ENCODE measurements around the gene TMEM9B. TPM values are rescaled to one million over a fixed set of nuclear protein-coding genes. Genes with fewer than 3 reads are reported as not detected.
"Not testable (repeated sequence)": the region's sequence is repeated elsewhere in the genome, so short reads cannot be mapped to it uniquely, and the experiment has no call there.

TMEM9B gene
- 23.5 and 24.4 TPM in 2 replicates for total RNA-seq (2014; rRNA removed; shearing (Covaris generic))

DNA sequence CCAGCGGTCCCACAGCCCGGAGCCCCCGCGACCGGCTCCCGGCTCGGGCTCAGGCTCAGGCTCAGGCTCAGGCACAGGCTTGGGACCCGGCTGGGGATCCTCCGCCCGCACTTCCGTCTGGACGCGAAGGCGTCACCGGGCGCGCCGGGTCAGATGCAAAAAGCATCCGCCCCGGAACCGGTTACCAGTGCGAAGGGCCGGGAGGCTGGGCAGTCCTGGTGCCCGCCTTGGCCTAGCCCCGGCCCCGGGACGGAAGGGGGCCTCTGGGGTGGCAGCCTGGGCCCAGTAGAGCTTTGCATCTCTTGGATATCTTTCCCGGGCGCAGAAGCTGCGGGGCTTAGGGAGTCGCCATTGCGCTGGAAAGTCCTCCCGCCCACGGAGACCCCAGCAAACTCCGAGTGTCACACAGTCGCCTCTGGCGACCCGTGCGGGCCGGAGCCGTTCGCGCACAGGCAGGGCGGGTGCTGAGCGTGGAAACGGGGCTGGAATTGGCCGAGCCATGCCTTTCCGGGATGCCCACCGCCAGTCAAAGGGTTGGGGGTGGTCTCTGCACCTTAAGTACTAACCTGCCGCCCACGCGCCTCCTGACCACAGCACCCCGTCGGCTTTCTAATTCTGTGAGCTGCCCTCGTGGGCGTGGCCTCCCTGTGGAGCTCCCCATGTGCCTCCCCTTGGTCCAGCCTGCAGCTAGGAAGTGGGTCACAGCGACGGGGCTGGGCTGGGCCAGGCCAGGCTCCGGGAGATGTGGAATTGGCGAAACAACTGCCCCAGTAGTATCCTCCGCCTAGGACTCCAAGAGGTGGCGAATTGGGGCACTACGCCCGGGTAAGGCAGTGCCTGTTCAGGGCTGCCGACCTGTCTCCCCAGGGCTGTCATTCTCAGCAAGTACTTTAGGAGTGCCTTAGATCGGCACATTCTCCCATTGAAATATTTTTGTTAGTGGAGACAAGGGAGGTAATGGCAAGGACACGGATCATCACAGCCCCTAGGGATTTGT, at the start of gene TMEM9B:
TMEM9B (minus strand) TSS at position 119 of the 997 bp plus-strand sequence. CDS start 129 bp downstream, outside the sequence.
- DNase-seq (ENCODE audit: low spot score): peak; percentile 96

DNA sequence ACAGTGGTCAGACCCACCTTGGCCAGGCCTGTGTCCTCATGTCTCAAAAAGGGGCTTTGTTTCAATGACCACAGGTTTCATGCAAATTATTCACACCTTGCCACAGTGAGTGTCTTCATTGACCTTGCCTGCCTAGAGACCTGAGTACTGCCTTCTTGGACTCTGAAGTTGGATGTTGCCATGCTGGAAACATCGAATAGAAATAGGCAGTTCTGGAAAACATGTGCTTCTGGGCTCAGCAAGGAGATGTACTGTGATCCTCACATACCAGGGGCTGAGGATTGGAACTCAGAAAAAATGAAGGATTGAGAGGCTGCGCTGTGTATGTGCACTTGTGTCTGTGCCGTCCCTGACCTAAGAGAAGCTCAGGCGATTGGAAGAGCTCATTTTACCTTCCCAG, 49.1 kb upstream of the TMEM9B start:
- DNase-seq (ENCODE audit: low spot score): no peak

DNA sequence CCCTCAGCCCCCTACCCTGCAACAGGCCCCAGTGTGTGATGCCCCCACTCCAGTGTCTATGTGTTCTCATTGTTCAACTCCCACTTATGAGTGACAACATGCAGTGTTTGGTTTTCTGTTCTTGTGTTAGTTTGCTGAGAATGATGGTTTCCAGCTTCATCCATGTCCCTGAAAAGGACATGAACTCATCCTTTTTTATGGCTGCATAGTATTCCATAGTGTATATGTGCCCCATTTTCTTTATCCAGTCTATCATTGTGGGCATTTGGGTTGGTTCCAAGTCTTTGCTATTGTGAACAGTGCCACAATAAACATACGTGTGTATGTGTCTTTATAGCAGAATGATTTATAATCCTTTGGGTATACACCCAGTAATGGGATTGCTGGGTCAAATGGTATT, 45.3 kb upstream of the TMEM9B start:
- not testable (repeated sequence) for DNase-seq (ENCODE audit: low spot score)

DNA sequence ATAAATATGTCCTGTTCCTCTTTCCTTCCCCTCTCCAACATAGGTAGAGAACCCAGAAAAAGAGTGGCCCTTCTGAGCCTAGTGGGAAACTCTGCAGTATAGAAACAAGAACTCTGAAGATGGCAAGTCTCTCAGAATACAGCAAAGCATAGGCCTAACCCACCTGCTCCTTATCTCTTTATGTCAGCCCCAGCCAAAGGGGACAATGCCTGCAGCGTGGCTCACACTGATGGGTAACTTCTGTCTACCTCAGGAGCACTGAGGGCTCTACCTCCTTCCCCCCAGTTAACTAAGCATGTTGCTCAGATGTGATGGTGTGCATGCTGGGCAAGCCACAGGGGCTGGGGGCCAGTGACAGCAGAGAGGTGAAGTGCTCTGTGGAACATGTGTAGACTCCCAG, 44.4 kb upstream of the TMEM9B start:
- no peak for DNase-seq (ENCODE audit: low spot score)

DNA sequence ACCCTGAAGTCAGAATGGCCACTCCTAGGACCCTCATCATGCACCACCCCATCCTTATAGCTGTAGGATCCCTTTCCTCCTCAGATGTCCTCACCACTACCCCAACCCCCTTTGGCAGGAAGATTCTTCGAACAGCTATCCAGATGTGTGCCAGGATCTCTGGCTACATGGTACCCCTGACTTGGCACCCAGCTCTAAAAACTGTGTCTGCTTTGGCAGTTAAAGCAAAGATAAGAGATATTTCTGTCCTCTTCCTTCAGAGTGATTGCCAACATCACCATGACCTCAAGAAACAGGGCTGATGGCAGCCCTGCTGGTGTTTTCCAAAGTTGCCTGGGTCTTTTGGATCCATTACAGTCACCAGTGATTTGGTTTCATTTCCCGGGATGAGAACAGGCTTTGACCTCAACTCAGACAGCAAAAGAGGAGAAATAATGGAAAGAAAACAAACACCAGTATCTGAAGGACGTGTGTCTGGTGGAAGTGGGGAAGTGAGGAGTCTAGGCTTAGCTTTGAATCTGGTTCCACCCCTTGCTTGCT, 43.8 kb upstream of the TMEM9B start:
- no peak for DNase-seq (ENCODE audit: low spot score)

DNA sequence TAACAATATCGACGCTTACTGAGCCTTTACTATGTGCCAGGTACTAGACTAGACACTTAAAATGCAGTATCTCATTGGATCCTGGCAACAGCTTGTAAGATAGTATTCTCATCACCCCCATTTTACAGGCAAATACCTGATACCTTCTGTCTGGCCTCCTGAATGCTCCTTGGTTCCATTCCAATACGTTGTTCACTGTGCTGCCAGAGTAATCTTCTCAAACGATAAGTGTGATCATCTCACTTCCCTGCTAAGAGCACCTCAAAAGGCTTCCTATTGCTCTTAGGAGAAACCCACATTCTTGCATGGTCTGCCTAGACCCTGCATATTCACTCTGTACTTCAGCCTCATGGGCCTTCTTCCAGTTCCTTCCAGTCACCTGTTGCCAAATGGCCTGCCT, 40.8 kb upstream of the TMEM9B start:
- no peak for DNase-seq (ENCODE audit: low spot score)

DNA sequence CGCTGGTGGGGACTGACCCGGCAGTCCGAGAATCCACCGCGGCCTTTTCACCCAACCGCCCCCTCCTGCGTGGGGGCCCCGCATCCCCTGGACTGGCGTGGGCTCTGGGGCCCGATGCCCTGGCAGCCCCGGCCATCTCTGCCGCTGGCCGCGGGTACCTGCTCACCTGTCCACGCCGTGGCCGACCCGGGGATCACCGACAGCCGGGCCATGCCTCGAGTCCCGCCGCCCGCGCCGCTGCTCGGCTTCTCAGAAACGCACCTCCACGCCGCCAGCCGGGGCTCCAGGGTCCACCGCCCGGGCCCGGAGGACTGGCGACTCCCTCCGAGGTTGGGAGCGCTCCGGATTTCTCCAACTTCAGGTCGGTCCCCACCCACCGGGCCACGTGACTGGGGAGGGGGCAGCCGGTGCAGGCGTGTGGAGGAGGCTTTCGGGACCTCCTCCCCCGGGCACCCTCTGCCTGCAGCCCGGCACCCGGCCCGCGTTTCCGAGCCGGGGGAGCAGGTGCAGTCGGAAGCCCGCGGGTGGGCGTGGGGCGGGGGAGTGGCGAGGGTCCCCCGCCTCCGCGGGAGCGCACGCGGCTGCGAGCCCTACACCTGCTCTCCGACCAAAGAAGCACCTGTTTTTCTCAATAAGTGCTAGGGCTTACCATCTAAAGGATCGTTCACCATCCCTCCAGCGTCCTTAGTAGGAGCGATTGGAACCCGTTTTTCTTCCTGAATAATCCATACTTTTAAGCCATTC, 40.1 kb upstream of the TMEM9B start:
- DNase-seq (ENCODE audit: low spot score): no peak

DNA sequence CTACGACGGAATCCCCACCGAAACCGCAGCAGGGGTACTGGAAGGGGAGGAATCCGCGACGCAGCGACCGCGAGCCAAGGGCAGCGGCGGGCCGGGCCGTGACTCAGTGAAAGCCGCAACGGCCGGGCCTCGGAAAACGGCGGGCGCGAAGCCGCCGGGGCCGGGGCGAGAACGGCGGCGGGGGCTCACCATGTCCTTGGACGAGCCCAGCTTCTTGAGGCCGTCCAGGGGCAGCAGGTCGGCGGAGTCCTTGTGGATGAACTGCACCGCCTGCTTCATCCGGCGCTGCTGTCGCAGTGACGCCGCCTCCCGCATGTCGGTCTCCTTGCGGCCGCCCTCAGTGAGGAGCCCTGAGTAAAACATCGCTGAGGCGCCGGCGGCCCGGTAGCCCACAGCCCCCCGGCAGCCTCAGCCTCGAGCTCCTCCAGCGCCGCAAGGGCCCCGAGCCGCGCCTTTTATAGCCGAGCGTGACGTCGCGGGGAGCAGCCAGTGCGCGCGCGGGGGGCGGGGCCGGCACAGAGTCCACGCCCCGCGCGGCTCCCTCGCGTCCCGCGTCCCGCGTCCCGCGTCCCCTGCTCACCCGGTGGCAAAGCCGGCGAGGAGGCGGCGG, 39.4 kb upstream of the TMEM9B start, which contains the start of gene NRIP3:
NRIP3 (minus strand) TSS at position 429 of the 610 bp plus-strand sequence; CDS start at position 363, 66 bp downstream.
- no peak for DNase-seq (ENCODE audit: low spot score)

DNA sequence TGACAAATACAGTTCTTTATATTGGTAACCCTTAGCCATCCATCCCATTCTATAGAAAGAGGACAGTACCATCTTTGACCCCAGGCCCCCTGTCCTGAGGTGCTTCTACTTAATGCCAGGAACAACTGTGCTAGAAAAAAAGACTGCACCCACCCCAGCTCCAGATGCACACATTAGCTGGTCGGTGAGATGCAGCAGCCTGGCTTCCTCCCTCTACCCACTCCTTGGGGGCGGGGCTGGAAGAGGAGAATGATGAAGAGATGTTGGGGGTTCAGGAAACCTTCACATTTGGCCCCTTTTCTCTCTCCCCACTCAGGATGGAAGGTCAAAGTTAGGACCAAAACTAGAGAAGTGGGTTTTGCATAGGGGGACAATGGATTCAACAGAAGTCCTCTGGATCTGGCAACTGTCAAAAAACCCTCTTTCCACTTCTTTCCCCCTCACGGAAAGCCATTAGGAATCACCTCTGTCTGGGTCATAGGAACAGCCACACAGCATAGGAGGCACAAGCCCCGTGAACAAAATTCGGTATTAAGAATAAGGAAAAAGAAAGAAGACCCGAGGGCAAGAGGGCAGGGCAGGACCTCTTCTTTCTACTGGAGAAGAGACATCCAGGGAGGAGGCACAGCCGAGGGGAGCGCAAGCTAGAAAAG, 38.8 kb upstream of the TMEM9B start:
- no peak for DNase-seq (ENCODE audit: low spot score)

DNA sequence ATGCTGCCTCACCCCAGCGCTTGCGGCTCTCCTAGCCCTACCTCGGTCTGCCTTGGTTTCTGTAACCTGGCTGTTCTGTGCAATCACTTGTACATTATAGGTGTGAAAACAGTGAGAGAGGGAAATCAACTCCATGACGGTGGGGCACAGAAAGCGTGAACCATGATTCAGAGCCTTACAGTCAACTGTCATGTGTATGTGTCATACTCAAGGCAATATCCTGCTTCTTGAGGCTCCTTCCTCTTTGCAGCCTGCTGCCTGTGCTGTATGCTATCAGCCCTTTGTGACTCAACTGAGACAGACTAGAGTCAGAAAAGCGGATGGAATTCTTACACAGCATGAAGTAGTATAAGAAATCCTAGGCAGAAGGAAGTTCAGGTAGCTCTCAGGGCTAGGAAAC, 37.5 kb upstream of the TMEM9B start:
- DNase-seq (ENCODE audit: low spot score): no peak

DNA sequence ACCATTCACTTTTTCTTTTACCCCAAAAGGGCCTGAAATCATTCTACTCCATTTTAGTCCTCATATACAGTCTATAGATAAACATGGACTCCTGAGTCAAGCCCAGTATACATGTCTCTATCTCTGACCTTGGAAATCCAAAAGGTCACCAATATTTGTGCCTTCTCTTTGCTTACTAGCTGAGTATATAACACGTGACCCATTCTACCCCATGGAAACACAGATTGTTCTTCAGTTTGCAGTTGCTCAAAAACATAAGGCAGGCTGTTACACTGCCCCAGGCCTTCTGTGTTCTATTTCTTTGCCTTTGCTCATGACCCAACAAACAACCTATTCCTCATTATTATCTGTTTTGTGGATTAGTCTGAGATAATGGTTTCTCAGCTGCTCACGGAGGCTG, 33.8 kb upstream of the TMEM9B start:
- DNase-seq (ENCODE audit: low spot score): no peak

DNA sequence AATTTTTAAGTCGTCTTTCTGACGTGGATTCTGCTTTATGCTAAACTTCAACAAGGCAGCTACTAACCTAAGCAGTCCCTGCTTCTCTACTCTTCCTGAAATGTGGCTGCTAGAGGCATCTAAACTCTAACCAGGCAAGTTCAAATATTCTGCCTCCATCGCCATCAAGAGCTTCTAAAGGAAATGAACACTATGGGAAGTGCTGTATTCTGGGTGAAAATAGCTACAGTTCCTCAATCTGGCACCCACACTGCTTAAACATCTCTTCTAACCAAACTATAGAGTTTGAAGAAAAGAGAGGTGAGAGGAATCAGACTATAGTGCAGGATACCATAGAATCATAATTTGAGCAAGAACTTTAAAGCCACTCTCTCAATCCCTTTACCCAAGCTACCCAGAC, 33.2 kb upstream of the TMEM9B start:
- DNase-seq (ENCODE audit: low spot score): no peak

DNA sequence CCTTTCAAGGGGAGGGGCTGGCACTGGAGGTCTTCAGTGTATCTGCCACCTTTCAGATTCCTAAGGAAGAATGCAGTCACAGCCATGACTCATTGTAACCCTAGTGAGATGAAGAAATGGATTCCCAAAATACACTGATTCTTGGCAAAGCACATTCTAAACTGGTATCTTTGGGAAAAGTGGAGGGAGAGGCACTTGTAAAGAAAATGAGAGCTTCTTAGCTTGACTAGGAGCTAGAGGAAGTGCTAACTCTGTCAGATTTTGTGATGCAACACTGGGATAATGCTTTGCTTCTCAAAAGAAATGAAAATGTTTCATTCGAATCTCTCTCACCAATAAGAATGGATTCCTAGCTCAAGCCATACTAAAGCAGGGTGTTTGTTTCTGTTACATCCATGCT, 25.2 kb upstream of the TMEM9B start:
- DNase-seq (ENCODE audit: low spot score): no peak

DNA sequence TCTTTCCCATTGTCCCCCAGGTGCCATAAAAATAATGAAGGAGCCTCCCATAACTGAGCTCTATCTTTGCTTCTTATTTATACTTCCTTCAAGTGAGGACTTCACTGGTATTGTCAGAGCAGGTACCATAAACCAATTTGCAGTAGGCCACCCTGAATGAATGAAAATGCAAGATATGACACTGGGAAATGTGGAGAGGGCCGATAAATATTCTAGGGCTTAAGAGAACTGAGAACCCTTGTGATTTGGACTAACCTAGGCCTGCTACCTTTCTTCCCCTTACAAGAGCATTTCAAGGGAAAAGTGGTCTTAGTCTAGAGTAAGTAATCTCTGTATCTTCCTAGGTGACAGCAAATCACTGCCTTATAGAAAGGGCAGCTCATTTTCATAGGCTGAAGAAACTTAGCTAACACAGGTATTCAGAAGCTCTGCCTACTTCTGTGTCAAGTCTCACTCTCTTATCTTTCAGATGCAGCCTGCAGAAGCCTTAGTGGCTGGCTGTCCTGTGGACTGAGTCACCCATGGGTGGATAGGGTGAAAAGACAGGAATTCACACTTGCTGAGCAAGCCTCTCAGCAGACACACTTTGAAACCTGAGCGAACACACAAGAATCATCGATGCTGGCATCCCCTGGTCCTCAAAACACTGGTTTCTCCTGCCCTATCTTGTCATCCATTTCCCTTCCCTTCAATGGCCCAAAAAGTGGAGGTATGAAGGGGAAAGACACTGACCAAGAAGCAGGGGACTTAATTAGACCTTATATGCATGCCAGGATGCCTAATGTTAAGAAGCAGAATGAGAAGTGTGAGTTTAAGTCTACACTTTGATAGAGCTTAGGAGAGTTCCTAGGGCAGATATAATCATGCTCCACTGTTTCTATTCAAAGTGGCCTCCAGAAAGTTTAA, 24.3 kb upstream of the TMEM9B start:
- DNase-seq (ENCODE audit: low spot score): no peak

DNA sequence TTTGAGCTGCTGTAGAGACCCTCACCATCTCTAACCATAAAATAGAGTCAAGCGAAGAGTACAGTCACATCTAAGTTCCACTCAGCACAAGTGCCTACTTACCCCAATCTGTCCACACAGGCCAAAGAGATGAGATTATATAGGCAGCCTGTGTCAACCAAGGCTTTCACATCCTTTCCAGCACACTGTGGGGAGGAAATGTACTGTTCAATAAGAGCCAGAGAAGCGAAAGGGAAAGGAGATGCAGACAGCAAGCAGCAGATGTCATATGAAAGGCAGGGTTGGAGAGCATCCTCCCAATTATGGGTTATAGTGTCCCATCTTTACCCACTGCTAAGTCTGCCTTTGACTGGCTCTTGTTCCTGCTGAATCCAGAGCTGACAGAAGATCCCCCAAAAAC, 23.2 kb upstream of the TMEM9B start:
- DNase-seq (ENCODE audit: low spot score): no peak

DNA sequence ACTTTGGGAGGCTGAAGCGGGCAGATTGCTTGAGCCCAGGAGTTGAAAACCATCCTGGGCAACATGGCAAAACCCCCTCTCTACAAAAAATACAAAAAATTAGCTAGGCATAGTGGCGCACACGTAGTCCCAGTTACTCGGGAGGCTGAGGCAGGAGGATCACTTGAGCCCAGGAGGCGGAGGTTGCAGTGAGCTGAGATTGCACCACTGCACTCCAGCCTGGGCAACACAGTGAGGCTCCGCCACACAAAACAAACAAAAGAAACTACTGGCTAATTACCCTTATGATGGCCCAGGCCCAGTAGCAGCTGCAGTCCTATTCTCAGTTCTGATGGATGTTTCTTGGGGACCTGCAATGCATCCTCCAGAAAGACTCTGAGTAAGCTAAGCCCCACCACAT, 22.5 kb upstream of the TMEM9B start:
- not testable (repeated sequence) for DNase-seq (ENCODE audit: low spot score)

DNA sequence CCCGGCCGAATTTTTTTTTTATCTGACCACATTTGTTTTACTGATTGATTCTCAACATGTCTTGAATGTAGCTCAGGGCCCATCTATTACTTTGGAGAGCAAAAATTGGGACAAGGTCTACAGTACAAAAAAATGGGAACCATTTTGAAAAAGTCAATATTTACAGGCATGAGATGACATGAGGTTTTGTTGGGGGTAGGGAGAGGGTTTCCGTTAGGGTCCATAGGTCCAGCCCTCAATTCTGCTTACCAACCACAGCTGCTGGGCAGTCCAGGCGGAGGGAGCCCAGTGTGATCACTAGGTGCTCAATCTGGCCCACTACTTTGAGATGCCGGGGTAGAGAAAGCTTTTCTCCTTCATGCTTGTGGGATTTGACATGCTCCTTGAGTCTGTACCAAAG, 21.2 kb upstream of the TMEM9B start:
- DNase-seq (ENCODE audit: low spot score): no peak

DNA sequence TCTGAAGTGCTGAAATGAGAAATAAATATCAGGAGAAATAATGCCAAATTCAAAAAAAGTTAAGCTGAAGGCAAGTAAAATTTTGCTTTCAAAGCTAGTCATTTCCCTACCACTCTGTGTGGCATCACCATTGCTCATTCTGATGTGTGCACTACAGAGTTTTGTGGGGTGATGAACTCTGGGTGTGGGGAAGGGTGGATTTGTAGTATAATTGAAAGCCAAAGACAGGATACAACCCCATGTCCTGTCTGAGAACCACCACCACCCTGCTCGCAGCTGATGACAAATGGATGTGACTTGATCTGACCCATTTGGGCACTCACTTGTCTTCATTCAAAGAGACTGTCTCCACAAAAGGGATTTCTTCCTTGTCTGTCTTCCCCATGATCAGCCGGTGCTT, 19.3 kb upstream of the TMEM9B start:
- no peak for DNase-seq (ENCODE audit: low spot score)

DNA sequence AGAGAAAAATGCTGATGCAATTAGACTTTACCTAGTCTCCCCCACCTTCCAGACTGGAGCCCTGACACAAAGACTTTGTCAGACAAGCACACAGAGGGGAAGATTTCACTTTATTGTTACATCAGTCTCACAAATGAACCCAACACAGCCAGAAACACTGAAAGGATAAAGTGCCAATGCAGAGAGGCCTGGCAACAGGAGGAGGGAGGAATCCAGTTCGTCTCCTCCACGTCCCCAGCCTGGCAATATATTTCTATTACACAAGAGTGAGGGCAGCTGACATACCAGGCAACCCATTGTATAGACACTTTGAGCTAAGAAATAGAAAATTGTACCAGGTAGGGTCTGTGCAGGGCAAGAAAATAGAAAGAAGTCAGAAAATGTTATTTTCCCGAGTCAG, 16.2 kb upstream of the TMEM9B start:
- DNase-seq (ENCODE audit: low spot score): no peak

DNA sequence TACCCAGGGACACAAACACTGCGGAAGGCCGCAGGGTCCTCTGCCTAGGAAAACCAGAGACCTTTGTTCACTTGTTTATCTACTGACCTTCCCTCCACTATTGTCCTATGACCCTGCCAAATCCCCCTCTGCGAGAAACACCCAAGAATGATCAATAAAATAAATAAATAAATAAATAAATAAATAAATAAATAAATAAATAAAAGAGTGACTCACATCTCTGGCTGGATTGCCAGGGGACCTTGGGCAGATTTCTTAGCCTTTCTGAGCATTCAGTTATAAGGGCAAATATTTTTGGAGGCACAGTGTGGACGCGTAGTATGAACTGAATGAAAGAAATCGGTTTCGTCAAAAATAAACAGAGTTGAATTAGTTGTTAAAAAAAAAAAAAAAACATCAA, 15.1 kb upstream of the TMEM9B start:
- not testable (repeated sequence) for DNase-seq (ENCODE audit: low spot score)
